Esophagus muscularis mucosa (tissue), 3 donors: ENCODE results near the gene MARK2.

ENCODE experiments used
- CTCF ChIP-seq, 3 experiments: fragments of 200-600 bp in 2 of 3; fragments of 450-650 bp in 1 of 3; sonication (generic) in 2 of 3; IDR thresholded peaks; one replicate each; pipeline ENCODE4 v1.5.1; 2017 to 2019; ENCODE audit warnings: antibody characterized with exemption in 3 of 3, mild to moderate bottlenecking in 2 of 3, moderate library complexity in 1 of 3
- EP300 ChIP-seq: sonication (generic); formaldehyde crosslinking; IDR thresholded peaks from one replicate; pipeline ENCODE4 v1.6.1; 2017; ENCODE audit warnings: antibody characterized with exemption

GRCh38 chr11:63847363-63847762, 8.5 kb downstream of the MARK2 start:
- no peak for TF ChIP-seq CTCF (IDR thresholded peaks at IDR 0.05)
- TF ChIP-seq EP300, result no peak
